ENCODE data around the gene SECTM1.
"Not testable (repeated sequence)": the region's sequence is repeated elsewhere in the genome, so short reads cannot be mapped to it uniquely, and the experiment has no call there.

SECTM1 gene

DNA sequence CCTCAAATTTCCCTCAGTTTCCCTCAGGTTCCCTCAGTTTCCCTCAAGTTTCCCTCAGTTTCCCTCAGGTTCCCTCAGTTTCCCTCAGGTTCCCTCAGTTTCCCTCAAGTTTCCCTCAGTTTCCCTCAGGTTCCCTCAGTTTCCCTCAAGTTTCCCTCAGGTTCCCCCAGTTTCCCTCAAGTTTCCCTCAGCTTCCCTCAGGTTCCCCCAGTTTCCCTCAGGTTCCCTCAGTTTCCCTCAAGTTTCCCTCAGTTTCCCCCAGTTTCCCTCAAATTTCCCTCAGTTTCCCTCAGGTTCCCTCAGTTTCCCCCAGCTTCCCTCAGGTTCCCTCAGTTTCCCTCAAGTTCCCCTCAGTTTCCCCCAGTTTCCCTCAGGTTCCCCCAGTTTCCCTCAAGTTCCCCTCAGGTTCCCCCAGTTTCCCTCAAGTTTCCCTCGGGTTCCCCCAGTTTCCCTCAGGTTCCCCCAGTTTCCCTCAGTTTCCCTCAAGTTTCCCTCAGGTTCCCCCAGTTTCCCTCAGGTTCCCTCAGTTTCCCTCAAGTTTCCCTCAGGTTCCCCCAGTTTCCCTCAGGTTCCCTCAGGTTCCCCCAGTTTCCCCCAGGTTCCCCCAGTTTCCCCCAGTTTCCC is 26.0 kb upstream of the SECTM1 start:
- H2BK120ac ChIP-seq (ENCODE audit: low read depth, low read length); H2BK12ac ChIP-seq (ENCODE audit: low read length in 2 of 2); H3K4ac ChIP-seq (ENCODE audit: low read depth in 1 of 2, low read length in 2 of 2); H3K36me3 ChIP-seq (ENCODE audit: control insufficient read depth in 1 of 2, insufficient read depth in 2 of 2, low read depth in 1 of 2, low read length in 2 of 2); H2BK15ac ChIP-seq (ENCODE audit: low read depth, poor library complexity, severe bottlenecking); H3K9ac ChIP-seq (ENCODE audit: low read length); H3K23ac ChIP-seq (ENCODE audit: low read length in 2 of 2); H3K14ac ChIP-seq (ENCODE audit: low read length in 2 of 2); H3K4me2 ChIP-seq (ENCODE audit: low read length, poor library complexity, severe bottlenecking); H4K8ac ChIP-seq (ENCODE audit: low read length); H2BK5ac ChIP-seq (ENCODE audit: low read depth, low read length, poor library complexity, severe bottlenecking); H4K91ac ChIP-seq (ENCODE audit: low read length); H3K18ac ChIP-seq (ENCODE audit: low read depth in 1 of 2, low read length in 2 of 2); H3K79me1 ChIP-seq (replicated peaks; ENCODE audit: low read length, poor library complexity, severe bottlenecking); H2AK5ac ChIP-seq (ENCODE audit: low read length, severe bottlenecking); H2AFZ ChIP-seq (ENCODE audit: low read depth, low read length); H3K9me3 ChIP-seq (ENCODE audit: control insufficient read depth, low read length); H3K27ac ChIP-seq (ENCODE audit: low read length, poor library complexity, severe bottlenecking); H3K4me3 ChIP-seq (ENCODE audit: insufficient read depth in 1 of 2, low read depth in 1 of 2, low read length in 2 of 2): not testable (repeated sequence)
- peaks cover 27% of the 10 kb centered on the region for H3K4me1 ChIP-seq (ENCODE audit: control insufficient read depth, insufficient read depth, low read depth, low read length)
- WGBS = 68% methylated on average over 1 of the region's 1 CpG
- peaks cover 11 to 44% of the 10 kb centered on the region in 2 experiments for H3K27me3 ChIP-seq (ENCODE audit: control insufficient read depth in 1 of 2, insufficient read depth in 1 of 2, low read length in 2 of 2)
- DNase-seq = peak; percentile 21

DNA sequence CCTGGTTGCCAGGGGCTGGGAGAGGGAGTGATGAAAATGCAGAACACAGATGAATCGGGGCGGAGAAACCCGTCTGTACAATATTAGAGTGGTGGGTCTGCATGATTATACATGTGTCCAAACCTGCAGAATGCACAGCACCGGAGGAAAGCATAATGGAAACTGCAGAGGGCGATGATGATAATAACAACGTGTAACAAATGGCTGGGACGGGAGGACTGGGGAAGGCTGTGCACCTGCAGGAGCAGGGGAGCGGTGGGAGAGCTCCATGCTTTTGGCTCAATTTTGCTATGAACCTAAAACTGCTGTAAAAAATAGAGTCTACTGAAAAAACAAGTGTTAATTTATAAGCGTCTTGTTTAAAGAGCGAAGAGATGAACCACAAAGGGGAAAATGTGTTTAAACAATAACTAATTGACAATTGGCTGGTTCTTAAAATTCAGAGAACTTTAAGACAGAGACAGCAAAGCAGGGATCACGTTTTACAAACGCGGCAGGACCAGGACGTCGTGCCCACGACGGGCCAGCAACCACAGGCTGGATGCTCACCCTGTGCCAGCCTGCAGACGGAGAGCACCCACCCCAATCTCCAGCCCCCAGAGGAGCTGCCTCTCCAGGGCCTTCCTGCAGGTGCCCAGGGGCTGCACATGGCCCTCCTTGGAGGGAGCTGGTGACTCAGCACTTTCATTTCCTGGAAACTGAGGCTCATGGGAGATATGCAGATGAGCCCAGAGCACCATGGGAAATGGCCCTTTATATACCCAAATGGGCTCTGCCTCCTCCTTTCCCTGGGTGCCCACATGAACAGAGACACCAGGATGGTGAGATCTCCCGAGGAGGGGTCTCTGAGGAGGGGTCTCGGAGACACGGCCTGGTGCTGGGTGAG is 25.1 kb upstream of the SECTM1 start, which contains the start of gene TEX19:
TEX19 (plus strand) TSS at position 783 of the 886 bp plus-strand sequence. CDS start 2,904 bp downstream, outside the sequence.
- no peak within 1 kb of the TSS for H4K91ac ChIP-seq (ENCODE audit: low read length)
- DNase-seq = peak; percentile 40
- no peak within 1 kb of the TSS for H3K9ac ChIP-seq (ENCODE audit: low read length)
- no peak within 1 kb of the TSS for H2BK15ac ChIP-seq (ENCODE audit: low read depth, poor library complexity, severe bottlenecking)
- peaks cover 27% of the 10 kb centered on the region for H3K4me1 ChIP-seq (ENCODE audit: control insufficient read depth, insufficient read depth, low read depth, low read length)
- no peak within 1 kb of the TSS for H3K18ac ChIP-seq (ENCODE audit: low read depth in 1 of 2, low read length in 2 of 2)
- no peaks in the 10 kb centered on the region for H3K9me3 ChIP-seq (ENCODE audit: control insufficient read depth, low read length)
- no peak within 1 kb of the TSS for H3K23ac ChIP-seq (ENCODE audit: low read length in 2 of 2)
- WGBS = 74% methylated on average over 20 of the region's 21 CpGs
- H2BK5ac ChIP-seq (ENCODE audit: low read depth, low read length, poor library complexity, severe bottlenecking) = no peak within 1 kb of the TSS
- no peak within 1 kb of the TSS for H3K4me3 ChIP-seq (ENCODE audit: insufficient read depth in 1 of 2, low read depth in 1 of 2, low read length in 2 of 2)
- no peak within 1 kb of the TSS for H2BK120ac ChIP-seq (ENCODE audit: low read depth, low read length)
- H3K4me2 ChIP-seq (ENCODE audit: low read length, poor library complexity, severe bottlenecking) = no peak within 1 kb of the TSS
- H3K79me1 ChIP-seq (replicated peaks; ENCODE audit: low read length, poor library complexity, severe bottlenecking) = no peaks in the 10 kb centered on the region
- H2AK5ac ChIP-seq (ENCODE audit: low read length, severe bottlenecking) = no peak within 1 kb of the TSS
- H2BK12ac ChIP-seq (ENCODE audit: low read length in 2 of 2) = no peak within 1 kb of the TSS
- no peak within 1 kb of the TSS for H2AFZ ChIP-seq (ENCODE audit: low read depth, low read length)
- peaks cover 11 to 53% of the 10 kb centered on the region in 2 experiments for H3K27me3 ChIP-seq (ENCODE audit: control insufficient read depth in 1 of 2, insufficient read depth in 1 of 2, low read length in 2 of 2)
- no peak within 1 kb of the TSS for H3K27ac ChIP-seq (ENCODE audit: low read length, poor library complexity, severe bottlenecking)
- H4K8ac ChIP-seq (ENCODE audit: low read length) = peak within 1 kb of the TSS; percentile 79
- no peak within 1 kb of the TSS for H3K4ac ChIP-seq (ENCODE audit: low read depth in 1 of 2, low read length in 2 of 2)
- H3K36me3 ChIP-seq (ENCODE audit: control insufficient read depth in 1 of 2, insufficient read depth in 2 of 2, low read depth in 1 of 2, low read length in 2 of 2) = no peaks in the 10 kb centered on the region
- no peak within 1 kb of the TSS for H3K14ac ChIP-seq (ENCODE audit: low read length in 2 of 2)

DNA sequence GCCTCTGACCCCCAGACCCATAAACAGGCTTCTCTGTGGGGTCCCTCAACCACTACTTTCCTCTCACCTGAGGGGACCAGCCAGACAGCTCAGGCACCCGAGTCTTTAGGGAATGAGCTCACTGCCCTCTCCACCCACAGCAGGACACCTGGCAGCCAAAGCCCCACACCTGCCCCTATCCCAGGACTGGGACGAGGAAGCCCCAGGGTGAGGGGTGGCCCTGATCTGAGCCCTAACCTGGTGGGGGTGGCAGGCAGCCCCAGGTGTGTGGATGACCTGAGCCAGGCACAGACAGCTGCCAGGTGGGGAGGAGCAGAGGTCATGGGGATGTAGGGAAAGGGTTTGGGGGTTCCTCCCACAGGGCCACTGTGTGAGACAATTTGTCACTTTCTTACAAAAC is 23.8 kb upstream of the SECTM1 start:
- H3K23ac ChIP-seq (ENCODE audit: low read length in 2 of 2) = no peak overlapping the region
- H3K79me1 ChIP-seq (replicated peaks; ENCODE audit: low read length, poor library complexity, severe bottlenecking) = no peaks in the 10 kb centered on the region
- no peak overlapping the region for H3K4me3 ChIP-seq (ENCODE audit: insufficient read depth in 1 of 2, low read depth in 1 of 2, low read length in 2 of 2)
- no peak overlapping the region for H4K8ac ChIP-seq (ENCODE audit: low read length)
- DNase-seq = no peak
- no peak overlapping the region for H3K4me2 ChIP-seq (ENCODE audit: low read length, poor library complexity, severe bottlenecking)
- no peak overlapping the region for H3K9ac ChIP-seq (ENCODE audit: low read length)
- H3K9me3 ChIP-seq (ENCODE audit: control insufficient read depth, low read length) = no peaks in the 10 kb centered on the region
- H2BK5ac ChIP-seq (ENCODE audit: low read depth, low read length, poor library complexity, severe bottlenecking) = no peak overlapping the region
- WGBS = 93% methylated on average over 1 of the region's 2 CpGs
- no peak overlapping the region for H3K4ac ChIP-seq (ENCODE audit: low read depth in 1 of 2, low read length in 2 of 2)
- no peak overlapping the region for H2BK120ac ChIP-seq (ENCODE audit: low read depth, low read length)
- peak overlapping the region; percentile 58 for H2AK5ac ChIP-seq (ENCODE audit: low read length, severe bottlenecking)
- H3K36me3 ChIP-seq (ENCODE audit: control insufficient read depth in 1 of 2, insufficient read depth in 2 of 2, low read depth in 1 of 2, low read length in 2 of 2) = no peaks in the 10 kb centered on the region
- H4K91ac ChIP-seq (ENCODE audit: low read length) = no peak overlapping the region
- no peak overlapping the region for H2AFZ ChIP-seq (ENCODE audit: low read depth, low read length)
- H3K27ac ChIP-seq (ENCODE audit: low read length, poor library complexity, severe bottlenecking) = no peak overlapping the region
- no peak overlapping the region for H2BK15ac ChIP-seq (ENCODE audit: low read depth, poor library complexity, severe bottlenecking)
- H3K18ac ChIP-seq (ENCODE audit: low read depth in 1 of 2, low read length in 2 of 2) = no peak overlapping the region
- H3K4me1 ChIP-seq (ENCODE audit: control insufficient read depth, insufficient read depth, low read depth, low read length) = peaks cover 27% of the 10 kb centered on the region
- H3K27me3 ChIP-seq (ENCODE audit: control insufficient read depth in 1 of 2, insufficient read depth in 1 of 2, low read length in 2 of 2) = peaks cover 11 to 53% of the 10 kb centered on the region in 2 experiments
- no peak overlapping the region for H2BK12ac ChIP-seq (ENCODE audit: low read length in 2 of 2)
- H3K14ac ChIP-seq (ENCODE audit: low read length in 2 of 2) = no peak overlapping the region

DNA sequence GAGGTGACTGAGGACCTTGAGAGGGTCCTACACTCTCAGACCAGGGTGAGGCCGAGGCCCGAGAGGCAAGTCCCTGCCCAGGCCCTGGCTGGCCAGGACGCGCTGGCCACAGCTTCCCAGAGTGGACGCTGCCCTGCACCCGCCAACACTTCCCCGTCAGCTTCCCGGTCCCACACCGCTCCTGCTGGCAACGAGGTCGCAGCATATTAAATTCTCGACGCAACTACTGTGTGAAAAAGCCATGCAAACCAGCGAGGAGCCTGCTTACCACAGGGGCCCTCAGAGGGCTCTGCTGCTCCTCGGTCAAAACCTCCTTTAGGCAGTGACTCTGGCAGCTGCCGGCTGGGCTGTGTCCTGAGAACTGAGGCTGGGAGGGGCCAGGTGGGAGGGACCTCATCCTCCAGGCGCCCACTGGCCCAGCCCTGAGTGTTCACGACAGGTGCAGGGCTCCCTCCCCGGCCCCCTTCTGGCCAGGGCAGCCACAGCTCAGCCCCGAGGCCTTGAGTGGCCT is 23.3 kb upstream of the SECTM1 start:
- Histone ChIP-seq H3K9me3 (ENCODE audit: control insufficient read depth, low read length) (no peaks in the 10 kb centered on the region), H4K91ac (ENCODE audit: low read length) (no peak overlapping the region), H2BK12ac (ENCODE audit: low read length in 2 of 2) (no peak overlapping the region), H2BK120ac (ENCODE audit: low read depth, low read length) (no peak overlapping the region), H4K8ac (ENCODE audit: low read length) (no peak overlapping the region), H2AK5ac (ENCODE audit: low read length, severe bottlenecking) (peak overlapping the region; percentile 83), H3K4ac (ENCODE audit: low read depth in 1 of 2, low read length in 2 of 2) (no peak overlapping the region), H2BK15ac (ENCODE audit: low read depth, poor library complexity, severe bottlenecking) (no peak overlapping the region), H2BK5ac (ENCODE audit: low read depth, low read length, poor library complexity, severe bottlenecking) (no peak overlapping the region), H2AFZ (ENCODE audit: low read depth, low read length) (no peak overlapping the region), H3K36me3 (ENCODE audit: control insufficient read depth in 1 of 2, insufficient read depth in 2 of 2, low read depth in 1 of 2, low read length in 2 of 2) (no peaks in the 10 kb centered on the region), H3K27ac (ENCODE audit: low read length, poor library complexity, severe bottlenecking) (no peak overlapping the region), H3K18ac (ENCODE audit: low read depth in 1 of 2, low read length in 2 of 2) (no peak overlapping the region), H3K4me3 (ENCODE audit: insufficient read depth in 1 of 2, low read depth in 1 of 2, low read length in 2 of 2) (no peak overlapping the region), H3K79me1 (replicated peaks; ENCODE audit: low read length, poor library complexity, severe bottlenecking) (no peaks in the 10 kb centered on the region), H3K27me3 (ENCODE audit: control insufficient read depth in 1 of 2, insufficient read depth in 1 of 2, low read length in 2 of 2) (peaks cover 11 to 50% of the 10 kb centered on the region in 2 experiments), H3K14ac (ENCODE audit: low read length in 2 of 2) (no peak overlapping the region), H3K23ac (ENCODE audit: low read length in 2 of 2) (peak overlapping the region in 1 of 2 experiments; percentile 27), H3K9ac (ENCODE audit: low read length) (no peak overlapping the region), H3K4me2 (ENCODE audit: low read length, poor library complexity, severe bottlenecking) (no peak overlapping the region), H3K4me1 (ENCODE audit: control insufficient read depth, insufficient read depth, low read depth, low read length) (peaks cover 31% of the 10 kb centered on the region)
- DNase-seq = no peak
- 61% methylated on average over 20 of the region's 20 CpGs for WGBS
